Erythroblast (primary cell): ENCODE measurements around the gene RARB.

Source experiments
- GATA1 ChIP-seq: IDR thresholded peaks from 2 replicates; pipeline ENCODE4 v1.6.1; 2011; ENCODE audit warnings: low read depth, mild to moderate bottlenecking, control low read depth, low read length, moderate library complexity
- POLR2A ChIP-seq: IDR thresholded peaks from 2 replicates; pipeline ENCODE4 v1.6.1; 2011; ENCODE audit warnings: mild to moderate bottlenecking, low read length

- TF ChIP-seq POLR2A (no peak), GATA1 (no peak)
Observed at GRCh38 chr3:25513642-25514266, 85.7 kb downstream of the RARB start.
